ENCODE data around the gene FFAR3. TPM values are rescaled to one million over a fixed set of nuclear protein-coding genes. Genes with fewer than 3 reads are reported as not detected.

Gene FFAR3
- total and polyA plus RNA-seq, 2 donors (not counting 3 experiments of a cell fraction or from before 2014, with no cell fraction given): not detected

DNA sequence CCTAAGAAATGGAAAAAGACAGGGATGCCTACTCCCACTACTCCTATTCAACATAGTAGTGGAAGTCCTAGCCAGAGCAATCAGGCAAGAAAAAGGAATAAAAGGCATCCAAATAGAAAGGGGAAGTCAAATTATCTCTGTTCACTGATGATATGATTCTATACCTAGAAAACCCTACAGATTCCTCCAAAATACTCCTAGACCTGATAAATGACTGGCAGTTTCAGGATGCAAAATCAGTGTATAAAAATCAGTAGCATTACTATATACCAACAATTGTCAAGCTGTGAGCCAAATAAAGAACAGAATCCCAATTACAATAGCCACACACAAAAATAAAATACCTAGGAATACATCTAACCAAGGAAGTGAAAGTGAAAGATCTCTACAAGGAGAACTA lies 11.3 kb downstream of the FFAR3 start:
- H4K20me1 ChIP-seq (replicated peaks; ENCODE audit: control insufficient read depth, extremely low read depth, insufficient read depth, low read length): no peaks in the 10 kb centered on the region
- H3K4me1 ChIP-seq (ENCODE audit: control insufficient read depth, extremely low read depth, insufficient read depth, low read length): no peaks in the 10 kb centered on the region
- dilution Hi-C loops (cut with MboI; ENCODE audit: extremely low pct_ligation_motif_present, low sequenced_read_pairs) (no loop called here), intact Hi-C loops (cut with micrococcal nuclease) (no loop called here)
- CTCF ChIA-PET: no interaction called here
- POLR2A ChIA-PET: no interaction called here
- H3K4me2 ChIP-seq (ENCODE audit: insufficient read depth, low read length): no peak overlapping the region
- no peak overlapping the region for H2AFZ ChIP-seq (ENCODE audit: low read depth, low read length)
- DNase-seq (ENCODE audit: low read depth, low spot score): no peak
- H3K9ac ChIP-seq (replicated peaks; ENCODE audit: extremely low read depth, insufficient read depth, low read length): no peak overlapping the region
- peaks cover 2 to 3% of the 10 kb centered on the region in 2 experiments for H3K27me3 ChIP-seq (ENCODE audit: control insufficient read depth in 2 of 2, insufficient read depth in 2 of 2, low read length in 2 of 2)
- H3K79me2 ChIP-seq (ENCODE audit: control insufficient read depth, insufficient read depth, low read length): no peaks in the 10 kb centered on the region
- H3K9me1 ChIP-seq (replicated peaks; ENCODE audit: control insufficient read depth, extremely low read depth, insufficient read depth, low read length): no peaks in the 10 kb centered on the region
- H3K9me3 ChIP-seq (replicated peaks; ENCODE audit: control insufficient read depth, insufficient read depth, low read length): no peaks in the 10 kb centered on the region
- TF ChIP-seq, protein P1, sequence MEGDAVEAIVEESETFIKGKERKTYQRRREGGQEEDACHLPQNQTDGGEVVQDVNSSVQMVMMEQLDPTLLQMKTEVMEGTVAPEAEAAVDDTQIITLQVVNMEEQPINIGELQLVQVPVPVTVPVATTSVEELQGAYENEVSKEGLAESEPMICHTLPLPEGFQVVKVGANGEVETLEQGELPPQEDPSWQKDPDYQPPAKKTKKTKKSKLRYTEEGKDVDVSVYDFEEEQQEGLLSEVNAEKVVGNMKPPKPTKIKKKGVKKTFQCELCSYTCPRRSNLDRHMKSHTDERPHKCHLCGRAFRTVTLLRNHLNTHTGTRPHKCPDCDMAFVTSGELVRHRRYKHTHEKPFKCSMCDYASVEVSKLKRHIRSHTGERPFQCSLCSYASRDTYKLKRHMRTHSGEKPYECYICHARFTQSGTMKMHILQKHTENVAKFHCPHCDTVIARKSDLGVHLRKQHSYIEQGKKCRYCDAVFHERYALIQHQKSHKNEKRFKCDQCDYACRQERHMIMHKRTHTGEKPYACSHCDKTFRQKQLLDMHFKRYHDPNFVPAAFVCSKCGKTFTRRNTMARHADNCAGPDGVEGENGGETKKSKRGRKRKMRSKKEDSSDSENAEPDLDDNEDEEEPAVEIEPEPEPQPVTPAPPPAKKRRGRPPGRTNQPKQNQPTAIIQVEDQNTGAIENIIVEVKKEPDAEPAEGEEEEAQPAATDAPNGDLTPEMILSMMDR (IDR thresholded peaks at IDR 0.05; ENCODE audit: extremely low read depth in 1 of 2, insufficient read depth in 1 of 2, low read depth in 1 of 2, low read length in 2 of 2): no peak
- TF ChIP-seq EZH2 (IDR thresholded peaks at IDR 0.05; ENCODE audit: borderline replicate concordance, low read depth, low read length, severe bottlenecking) (no peak), JUN (IDR thresholded peaks at IDR 0.05; ENCODE audit: borderline replicate concordance, insufficient read depth, insufficient read length, low read depth) (no peak), FOS (IDR thresholded peaks at IDR 0.05; ENCODE audit: borderline replicate concordance, insufficient read depth, low read length) (no peak), GATA2 (IDR thresholded peaks at IDR 0.05; ENCODE audit: insufficient read depth, insufficient read length, low read depth, low read length) (no peak), POLR2A (IDR thresholded peaks at IDR 0.05; ENCODE audit: low read depth, low read length) (no peak), POLR2AphosphoS5 (IDR thresholded peaks at IDR 0.05; ENCODE audit: insufficient read depth, low read depth, low read length) (no peak), MYC (IDR thresholded peaks at IDR 0.05; ENCODE audit: low read depth, low read length) (no peak)
- TF ChIP-seq, protein P2, sequence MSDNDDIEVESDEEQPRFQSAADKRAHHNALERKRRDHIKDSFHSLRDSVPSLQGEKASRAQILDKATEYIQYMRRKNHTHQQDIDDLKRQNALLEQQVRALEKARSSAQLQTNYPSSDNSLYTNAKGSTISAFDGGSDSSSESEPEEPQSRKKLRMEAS (IDR thresholded peaks at IDR 0.05; ENCODE audit: insufficient read depth, insufficient read length): no peak
- no peak overlapping the region for H3K4me3 ChIP-seq (replicated peaks in 1 of 3; ENCODE audit: insufficient read depth in 1 of 3, low read depth in 1 of 3, low read length in 3 of 3)
- no TSS peak for BruUV-seq (replicated peaks)
- no peak overlapping the region for H3K27ac ChIP-seq (ENCODE audit: insufficient read depth, low read depth, low read length)
- no peaks in the 10 kb centered on the region for H3K36me3 ChIP-seq (ENCODE audit: control insufficient read depth in 2 of 2, extremely low read depth in 1 of 2, insufficient read depth in 2 of 2, low read length in 2 of 2)
- no peak for FAIRE-seq

Data from endothelial cell of umbilical vein (primary cell).